Motor neuron (in vitro differentiated cells): ENCODE measurements around the gene B4GALNT2. TPM values are rescaled to one million over a fixed set of nuclear protein-coding genes. Genes with fewer than 3 reads are reported as not detected.
A peak's percentile ranks its signal among the peaks of the same experiment; 100 is the strongest.
"Not testable (repeated sequence)": the region's sequence is repeated elsewhere in the genome, so short reads cannot be mapped to it uniquely, and the experiment has no call there.

ENCODE experiments used
- ATAC-seq, 8 experiments: fragments of 200-7000 bp; cut with Tn5 transposase; replicated peaks in 6 of 8; 2 replicates each; pipeline ENCODE4 v1.8.0; 2021; ENCODE audit warnings: mild to moderate bottlenecking in 8 of 8, moderate library complexity in 8 of 8
- H3K27ac ChIP-seq, 2 donors: fragments of 250-450 bp; sonication (Bioruptor Pico); 2 replicates each; pipeline ENCODE4 v1.9.0; 2021; ENCODE audit warnings: antibody characterized with exemption in 2 of 2, mild to moderate bottlenecking in 2 of 2, moderate library complexity in 1 of 2
- H3K4me1 ChIP-seq, 2 donors: fragments of 250-450 bp; sonication (Bioruptor Pico); replicated peaks in 1 of 2; 2 replicates each; pipeline ENCODE4 v1.6.1; 2021; ENCODE audit warnings: antibody characterized with exemption in 2 of 2, mild to moderate bottlenecking in 2 of 2, moderate library complexity in 1 of 2
- H3K4me3 ChIP-seq, 5 donors: fragments of 250-450 bp; sonication (Bioruptor Pico); 2 replicates each; pipeline ENCODE4 v1.9.0; 2021; ENCODE audit warnings: antibody characterized with exemption in 5 of 5, mild to moderate bottlenecking in 5 of 5, moderate library complexity in 4 of 5
- WGBS, 10 experiments: fragments of 450-650 bp; shearing (Covaris generic); methylation state at CpG; one replicate each; pipeline ENCODE4 v1.0.0; 2022; 5-methylcytosine and 5-hydroxymethylcytosine counted together
- in situ Hi-C, 9 experiments: fragments of 400-800 bp; cut with MboI; loops; one replicate each; pipeline ENCODE4 v1.15.0; 2021; ENCODE audit warnings: low sequenced_read_pairs in 9 of 9, low pct_unique_long_range_greater_than_20kb in 2 of 9; ENCODE audit not compliant: unreplicated experiment in 9 of 9
- total RNA-seq, 8 experiments: library from RNA; unstranded; fragments of 300-600 nt; gene quantifications; 2 replicates each; pipeline versions ENCODE4 v1.2.3 to v1.2.4, GENCODE V29; 2022

The B4GALNT2 gene
- total RNA-seq, 8 experiments from 2014 or later, result 0.04 to 0.22 (median 0.07) TPM; not detected in 3

GRCh38 chr17:49168706-49169105 is 36.1 kb downstream of the B4GALNT2 start:
- H3K4me3 ChIP-seq, result no peak overlapping the region
- ATAC-seq, result no peak
- WGBS, 10 experiments, result 0 to 85% (median 35%) methylated on average over 1 to 6 of the region's 9 CpGs; no CpG with 5 or more reads in 1 of the 10 experiments
- no peaks in the 10 kb centered on the region for H3K4me1 ChIP-seq
- in situ Hi-C loops, result no loop called here
- no peak overlapping the region for H3K27ac ChIP-seq

GRCh38 chr17:49170216-49170615 is 37.6 kb downstream of the B4GALNT2 start:
- Histone ChIP-seq H3K4me3 (no peak overlapping the region), H3K4me1 (no peaks in the 10 kb centered on the region), H3K27ac (no peak overlapping the region)
- in situ Hi-C loops, result no loop called here
- WGBS, 10 experiments, result 8 to 67% (median 16%) methylated on average over 1 to 2 of the region's 2 CpGs; no CpG with 5 or more reads in 6 of the 10 experiments
- no peak for ATAC-seq

GRCh38 chr17:49170711-49171110 is 38.1 kb downstream of the B4GALNT2 start:
- 0 to 72% (median 49%) methylated on average over 1 to 3 of the region's 3 CpGs; no CpG with 5 or more reads in 3 of the 10 experiments for WGBS, 10 experiments
- ATAC-seq, result not testable (repeated sequence)

GRCh38 chr17:49175978-49176377 is 43.4 kb downstream of the B4GALNT2 start:
- 35 to 90% (median 83%) methylated on average over 2 to 10 of the region's 11 CpGs; no CpG with 5 or more reads in 4 of the 10 experiments for whole genome bisulfite sequencing, 10 experiments
- in situ Hi-C loops, H3K4me1 ChIP-seq, ATAC-seq, H3K27ac ChIP-seq, H3K4me3 ChIP-seq: not testable (repeated sequence)

More at GRCh38 chr17:49170711-49171110, 38.1 kb downstream of the B4GALNT2 start:
- H3K4me3 ChIP-seq, H3K27ac ChIP-seq, H3K4me1 ChIP-seq, in situ Hi-C loops: not testable (repeated sequence)

GRCh38 chr17:49180303-49180702 is 47.7 kb downstream of the B4GALNT2 start:
- ATAC-seq, result peak in 3 of 8 experiments; percentile 62 to 75 (median 70)
- Histone ChIP-seq H3K27ac (no peak overlapping the region), H3K4me3 (no peak overlapping the region), H3K4me1 (no peaks in the 10 kb centered on the region)
- WGBS, 10 experiments, result 0 to 36% (median 17%) methylated on average over 1 to 5 of the region's 5 CpGs; no CpG with 5 or more reads in 4 of the 10 experiments
- in situ Hi-C loops, result no loop called here

GRCh38 chr17:49180998-49181635 is 48.5 kb downstream of the B4GALNT2 start:
- Histone ChIP-seq H3K4me3 (no peak overlapping the region), H3K4me1 (no peaks in the 10 kb centered on the region), H3K27ac (no peak overlapping the region)
- 0 to 100% (median 62%) methylated on average over 1 to 6 of the region's 6 CpGs for WGBS, 10 experiments
- in situ Hi-C loops, result no loop called here
- no peak for ATAC-seq

- Histone ChIP-seq H3K4me3 (no peak overlapping the region), H3K4me1 (no peaks in the 10 kb centered on the region), H3K27ac (no peak overlapping the region)
- ATAC-seq, result no peak
- in situ Hi-C loops, result no loop called here
- WGBS, 10 experiments, result 40% methylated on average over 3 of the region's 5 CpGs; no CpG with 5 or more reads in 9 of the 10 experiments
These were observed 50.8 kb downstream of the B4GALNT2 start for GRCh38 chr17:49183341-49183740.

GRCh38 chr17:49183801-49184200 is 51.2 kb downstream of the B4GALNT2 start:
- H3K4me3 ChIP-seq, result no peak overlapping the region
- in situ Hi-C loops, result no loop called here
- no peak overlapping the region for H3K27ac ChIP-seq
- ATAC-seq, result no peak
- no peaks in the 10 kb centered on the region for H3K4me1 ChIP-seq
- 40 to 73% methylated on average over 2 to 3 of the region's 7 CpGs; no CpG with 5 or more reads in 8 of the 10 experiments for WGBS, 10 experiments

GRCh38 chr17:49184522-49184921 is 52.0 kb downstream of the B4GALNT2 start:
- in situ Hi-C loops, H3K4me3 ChIP-seq, H3K4me1 ChIP-seq, ATAC-seq, H3K27ac ChIP-seq: not testable (repeated sequence)

- H3K4me1 ChIP-seq, H3K4me3 ChIP-seq, ATAC-seq, in situ Hi-C loops, H3K27ac ChIP-seq: not testable (repeated sequence)
- WGBS, 10 experiments, result 20% methylated on average over 1 of the region's 1 CpG; no CpG with 5 or more reads in 9 of the 10 experiments
These were observed 52.8 kb downstream of the B4GALNT2 start for GRCh38 chr17:49185381-49185780.

GRCh38 chr17:49187301-49187700 is 54.7 kb downstream of the B4GALNT2 start:
- 50 to 100% (median 85%) methylated on average over 1 to 3 of the region's 3 CpGs; no CpG with 5 or more reads in 2 of the 10 experiments for WGBS, 10 experiments
- H3K4me1 ChIP-seq, result no peaks in the 10 kb centered on the region
- in situ Hi-C loops, result no loop called here
- ATAC-seq, result no peak
- no peak overlapping the region for H3K4me3 ChIP-seq
- H3K27ac ChIP-seq, result no peak overlapping the region

- Histone ChIP-seq H3K4me3 (no peak overlapping the region), H3K27ac (no peak overlapping the region), H3K4me1 (no peaks in the 10 kb centered on the region)
- no peak for ATAC-seq
- in situ Hi-C loops, result no loop called here
- 20 to 100% (median 88%) methylated on average over 1 to 3 of the region's 4 CpGs; no CpG with 5 or more reads in 3 of the 10 experiments for WGBS, 10 experiments
These were observed 58.4 kb downstream of the B4GALNT2 start for GRCh38 chr17:49190932-49191331.

- ATAC-seq, result no peak
- Histone ChIP-seq H3K4me1 (no peaks in the 10 kb centered on the region), H3K4me3 (peak overlapping the region; percentile 63 to 95 (median 70)), H3K27ac (peak overlapping the region in 1 of 2 donors; percentile 94)
- WGBS, 10 experiments, result 0 to 17% (median 5%) methylated on average over 2 to 7 of the region's 8 CpGs
- in situ Hi-C loops, result no loop called here
These were observed 58.9 kb downstream of the B4GALNT2 start for GRCh38 chr17:49191409-49191916.
